HG02610 (cell line): Measurements from ENCODE around the gene SERPINI1.
A peak's percentile ranks its signal among the peaks of the same experiment; 100 is the strongest.

Source experiments
- ATAC-seq: cut with Tn5 transposase; IDR thresholded peaks from one replicate; pipeline ENCODE4 v1.9.1; 2021; ENCODE audit warnings: mild to moderate bottlenecking, moderate library complexity; ENCODE audit not compliant: unreplicated experiment

The SERPINI1 gene

DNA sequence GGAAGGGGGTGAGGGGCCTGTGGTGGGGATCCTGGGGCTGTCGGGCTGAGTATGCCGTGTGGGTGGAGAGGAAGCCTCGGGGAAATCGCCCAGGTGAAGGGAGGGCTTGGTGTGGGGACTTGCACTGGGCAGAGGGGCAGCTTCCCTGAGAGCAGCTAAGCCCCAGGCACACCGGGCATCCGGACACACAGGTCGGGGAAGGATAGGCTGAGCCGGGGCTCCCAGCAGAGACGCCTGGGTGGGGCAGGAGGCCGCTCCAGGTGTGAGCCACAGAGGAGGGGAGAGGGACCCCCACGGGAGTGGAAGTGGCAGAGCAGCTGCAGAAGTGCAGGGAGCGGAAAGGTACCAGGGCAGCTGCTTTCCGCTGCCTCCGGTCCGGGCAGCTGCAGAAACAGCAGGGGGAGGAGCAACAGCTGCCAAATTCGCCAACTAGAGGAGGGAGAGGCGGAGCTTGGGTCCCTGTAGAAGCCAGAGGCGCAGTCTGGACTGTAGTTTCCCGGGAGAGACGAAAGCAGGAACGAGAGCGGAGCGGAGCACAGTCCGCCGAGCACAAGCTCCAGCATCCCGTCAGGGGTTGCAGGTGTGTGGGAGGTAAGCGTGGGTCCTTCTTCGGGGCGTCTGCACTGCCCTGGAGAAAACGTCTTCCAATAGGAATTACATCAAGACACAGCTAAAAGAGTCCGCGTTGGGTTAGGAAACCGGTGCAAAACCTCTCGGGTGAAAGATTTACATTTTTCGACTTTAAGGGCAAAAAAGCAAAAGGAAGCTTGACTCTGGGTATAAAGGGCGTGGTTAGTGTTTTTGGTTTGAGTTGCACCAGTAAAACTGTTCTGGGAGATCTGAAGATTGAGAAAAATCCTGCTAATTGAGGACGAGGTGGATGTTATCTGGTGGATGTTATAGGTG is at the start of gene SERPINI1:
TSS of gene SERPINI1 (plus strand) at position 489 of the 906 bp plus-strand sequence. CDS start 53,408 bp downstream, outside the sequence.
- peak; percentile 62 for ATAC-seq

- peak; percentile 100 for ATAC-seq
Measured at GRCh38 chr3:167691366-167691765, 44.2 kb upstream of the SERPINI1 start.

DNA sequence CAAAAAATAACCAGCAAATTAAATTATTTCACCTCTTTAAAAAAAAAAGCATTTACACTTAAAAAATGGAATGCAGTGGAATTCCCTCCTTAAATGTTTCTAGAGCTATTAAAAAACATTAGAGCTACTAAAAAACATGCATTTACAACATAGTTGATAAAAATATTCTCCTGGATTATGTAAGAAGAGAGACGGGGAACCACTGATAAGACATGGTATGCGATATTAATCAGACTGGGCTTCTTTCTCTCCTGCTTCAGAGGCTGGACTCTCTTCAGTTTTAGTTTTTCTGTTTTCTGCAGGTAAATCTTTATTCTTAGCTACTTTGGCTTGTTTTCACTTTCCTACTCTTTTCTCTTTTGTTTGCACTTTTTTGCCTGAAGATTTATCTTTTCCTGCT is 41.4 kb upstream of the SERPINI1 start:
- no peak for ATAC-seq

GRCh38 chr3:167700046-167700445 is 35.5 kb upstream of the SERPINI1 start:
- ATAC-seq: no peak

- no peak for ATAC-seq
Measured at GRCh38 chr3:167700926-167701325, 34.6 kb upstream of the SERPINI1 start.

GRCh38 chr3:167705840-167706239 is 29.7 kb upstream of the SERPINI1 start:
- ATAC-seq: no peak

GRCh38 chr3:167709690-167710089 is 25.8 kb upstream of the SERPINI1 start:
- no peak for ATAC-seq

GRCh38 chr3:167710552-167710951 is 25.0 kb upstream of the SERPINI1 start:
- no peak for ATAC-seq

DNA sequence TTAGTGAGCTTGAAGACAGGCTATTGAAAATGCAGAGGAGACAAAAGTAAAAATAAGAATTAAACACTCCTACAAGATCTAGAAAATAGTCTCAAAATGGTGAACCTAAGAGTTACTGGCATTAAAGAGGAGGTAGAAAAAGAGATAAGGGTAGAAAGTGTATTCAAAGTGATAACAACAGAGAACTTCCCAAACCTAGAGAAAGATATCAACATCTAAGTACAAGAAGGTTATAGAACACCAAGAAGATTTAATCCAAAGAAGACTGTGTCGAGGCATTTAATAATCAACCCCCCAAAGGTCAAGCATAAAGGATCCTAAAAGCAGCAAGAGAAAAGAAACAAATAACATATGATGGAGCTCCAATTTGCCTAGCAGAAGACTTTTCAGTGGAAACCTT is 24.1 kb upstream of the SERPINI1 start:
- no peak for ATAC-seq

GRCh38 chr3:167712445-167712844 is 23.1 kb upstream of the SERPINI1 start:
- no peak for ATAC-seq

GRCh38 chr3:167714871-167715270 is 20.6 kb upstream of the SERPINI1 start:
- ATAC-seq: no peak

DNA sequence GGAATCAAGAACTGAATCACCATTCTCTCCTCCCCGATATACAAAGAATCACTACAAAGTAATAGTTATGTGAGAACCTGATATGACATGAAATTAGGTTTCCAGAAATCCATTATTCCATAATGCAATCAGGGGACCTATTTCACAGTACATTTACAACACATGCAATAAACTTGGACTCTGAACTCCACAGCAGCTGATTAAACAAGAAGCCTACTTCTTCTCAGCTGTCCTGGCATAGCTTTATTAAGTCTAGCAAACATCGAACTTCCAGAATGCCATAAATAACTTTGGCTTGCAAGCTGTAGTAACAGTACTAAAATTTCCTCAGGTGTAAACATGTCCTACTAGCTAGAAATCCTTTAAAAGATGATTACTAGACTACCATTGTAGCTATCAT is 18.6 kb upstream of the SERPINI1 start:
- ATAC-seq: no peak

GRCh38 chr3:167718582-167718981 is 16.9 kb upstream of the SERPINI1 start:
- no peak for ATAC-seq

DNA sequence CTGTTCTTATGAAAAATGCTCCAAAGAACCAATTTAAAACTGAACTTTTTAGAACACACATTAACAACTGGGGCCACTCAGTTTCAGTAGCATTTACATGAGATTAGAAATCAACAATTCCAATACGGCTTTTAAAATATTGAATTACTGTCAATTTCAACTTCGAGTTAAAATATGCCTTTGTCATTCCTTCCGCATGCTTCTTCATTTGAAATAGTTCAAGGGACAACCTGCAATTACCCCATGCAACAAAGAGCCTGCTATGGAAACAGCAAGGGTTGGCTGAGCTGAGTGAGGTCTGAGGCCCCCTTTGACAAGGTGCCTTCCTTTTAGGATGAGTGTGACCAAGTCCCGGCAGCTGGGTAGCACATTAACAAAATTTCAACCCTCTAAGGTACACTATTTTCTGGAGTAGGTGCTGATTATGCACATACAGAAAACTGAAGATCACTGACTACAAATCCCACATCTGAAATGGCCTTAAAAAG is 12.5 kb upstream of the SERPINI1 start:
- no peak for ATAC-seq

GRCh38 chr3:167723872-167724271 is 11.6 kb upstream of the SERPINI1 start:
- no peak for ATAC-seq

DNA sequence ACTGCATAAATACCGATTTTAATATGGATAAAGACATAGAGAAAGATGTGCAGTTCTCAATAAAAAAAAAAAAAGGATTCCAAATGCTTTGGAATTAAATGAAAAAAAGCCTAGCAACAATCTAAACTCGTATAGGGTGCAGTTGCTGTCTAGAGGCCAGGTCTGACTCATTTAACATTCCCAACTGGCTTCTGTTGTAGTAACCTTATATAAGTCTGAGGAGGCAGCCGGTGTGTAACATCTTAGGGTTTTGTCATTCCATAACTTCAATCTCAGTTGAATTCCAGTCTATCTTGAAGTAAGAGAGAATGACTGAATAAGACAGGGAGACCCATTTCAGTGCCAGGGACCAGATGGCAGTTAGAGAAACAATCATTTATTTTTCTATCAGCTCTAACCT is 7.3 kb upstream of the SERPINI1 start:
- ATAC-seq: no peak

DNA sequence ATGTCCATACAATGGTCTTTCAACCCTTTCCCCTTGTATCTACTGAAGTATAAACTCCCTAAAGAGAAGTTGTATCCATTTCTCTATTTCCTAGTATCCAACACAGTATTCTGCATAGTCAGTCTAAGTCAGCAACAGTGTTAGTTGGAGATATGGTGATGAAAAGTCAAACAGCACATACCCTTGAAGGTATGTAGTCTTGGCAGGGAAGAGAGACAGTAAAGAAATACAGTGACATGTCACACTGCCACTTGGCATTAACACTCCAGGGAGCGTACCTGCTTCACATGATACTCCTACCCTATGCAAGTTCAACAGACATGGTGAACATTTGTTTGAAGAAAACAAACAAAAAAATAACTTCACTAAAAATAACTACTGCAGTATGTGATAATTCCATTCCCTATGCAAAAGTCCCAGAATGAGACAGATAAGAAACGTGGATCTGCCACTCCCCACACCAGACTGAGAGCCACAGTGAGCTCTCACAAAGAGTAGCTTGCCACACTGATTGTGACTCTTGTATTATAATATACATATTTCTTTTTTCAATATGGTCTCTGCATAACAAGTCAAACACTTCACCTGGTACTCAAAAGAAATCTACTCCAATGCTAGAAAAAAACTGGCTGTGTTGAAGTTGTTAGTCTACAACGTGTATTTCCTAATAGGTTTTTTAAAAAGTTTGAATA is 6.7 kb upstream of the SERPINI1 start:
- ATAC-seq: no peak

DNA sequence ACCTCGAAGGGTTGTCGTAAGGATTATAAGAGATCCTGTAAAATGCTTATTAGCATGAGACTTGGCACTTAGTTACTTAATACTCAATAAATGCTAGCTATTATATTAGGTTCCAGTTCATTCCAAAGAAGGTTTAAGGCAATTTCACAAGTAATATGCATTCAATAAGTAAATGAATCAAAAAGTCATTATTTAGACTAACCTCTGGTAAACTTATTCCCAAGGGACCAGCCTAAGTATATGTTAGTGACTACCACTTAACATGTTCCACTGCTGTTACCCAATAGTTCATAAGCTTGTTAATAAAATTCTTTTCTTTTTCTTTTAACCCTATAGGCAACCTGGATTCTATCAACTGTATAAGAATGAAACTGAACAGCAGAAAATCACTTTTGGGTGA is 5.9 kb upstream of the SERPINI1 start:
- no peak for ATAC-seq

DNA sequence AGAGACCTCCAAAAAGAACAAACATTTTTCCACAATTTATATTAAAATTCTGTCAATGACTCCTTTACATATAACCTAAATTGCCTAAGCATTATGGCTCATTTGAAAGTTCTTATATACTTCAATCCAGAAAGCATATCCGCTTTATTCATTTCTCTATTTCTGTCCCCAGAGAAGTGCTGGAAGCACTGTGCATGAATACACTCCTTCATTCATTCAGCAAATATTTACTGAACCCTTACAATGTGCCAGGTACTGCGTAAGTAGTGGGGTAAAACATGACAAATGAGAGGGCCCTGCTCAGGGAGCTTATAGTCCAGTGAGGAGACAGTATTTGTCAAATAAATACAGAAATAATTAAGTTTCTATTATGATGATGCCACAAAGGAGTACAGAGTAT is 4.1 kb upstream of the SERPINI1 start:
- ATAC-seq: no peak

- no peak for ATAC-seq
Measured at GRCh38 chr3:167732313-167733065, 3.0 kb upstream of the SERPINI1 start.

GRCh38 chr3:167733961-167734497 is 1.5 kb upstream of the SERPINI1 start:
- no peak for ATAC-seq
